ENCODE measurements around the gene NRF1. TPM values are rescaled to one million over a fixed set of nuclear protein-coding genes. Genes with fewer than 3 reads are reported as not detected.

The NRF1 gene
- polyA plus RNA-seq, 3 donors = 21.9 to 25.3 (median 23.6) TPM

DNA sequence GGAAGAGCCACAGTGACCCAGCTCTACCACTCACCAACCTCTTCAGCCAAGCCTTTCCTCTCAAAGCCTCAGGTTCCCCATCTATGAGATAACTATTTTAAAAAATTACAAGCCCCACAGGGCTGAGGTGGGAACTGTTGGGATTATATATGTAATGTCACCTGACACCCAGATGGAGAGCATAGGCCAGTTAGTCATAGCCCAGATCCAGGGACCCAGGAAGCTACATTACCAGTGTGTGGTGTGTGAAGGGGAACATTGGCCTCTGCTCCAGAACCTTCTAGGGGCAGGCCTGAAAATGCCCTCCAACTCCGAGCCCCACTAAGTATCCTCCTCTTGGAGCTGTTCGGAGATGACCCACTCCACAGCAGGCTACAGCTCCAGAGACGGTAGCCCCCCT is 162.4 kb downstream of the NRF1 start:
- DNase-seq (ENCODE audit: extremely low read depth in 1 of 11, low read depth in 9 of 11, low spot score in 4 of 11) = no peak

DNA sequence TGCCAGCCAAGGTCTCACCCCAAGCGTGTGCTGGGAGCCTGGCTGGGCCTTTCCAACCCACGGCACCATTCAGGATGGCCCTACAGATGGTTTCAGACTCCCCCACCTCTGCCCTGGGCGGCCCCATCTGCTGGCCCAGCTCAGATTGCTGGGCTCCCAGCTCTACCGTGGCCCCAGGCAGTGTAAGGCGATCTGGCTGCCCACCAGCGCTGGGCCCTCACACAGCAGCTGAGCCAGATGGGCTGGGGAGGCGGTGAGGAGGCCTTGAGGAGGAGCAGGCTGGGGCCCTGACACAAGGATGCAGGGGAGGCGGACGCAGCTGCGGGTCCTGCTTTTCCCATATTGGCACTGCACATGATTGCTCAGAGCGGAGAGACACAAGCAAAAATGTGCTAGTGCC is 162.8 kb downstream of the NRF1 start:
- DNase-seq (ENCODE audit: extremely low read depth in 1 of 11, low read depth in 9 of 11, low spot score in 4 of 11) = no peak

DNA sequence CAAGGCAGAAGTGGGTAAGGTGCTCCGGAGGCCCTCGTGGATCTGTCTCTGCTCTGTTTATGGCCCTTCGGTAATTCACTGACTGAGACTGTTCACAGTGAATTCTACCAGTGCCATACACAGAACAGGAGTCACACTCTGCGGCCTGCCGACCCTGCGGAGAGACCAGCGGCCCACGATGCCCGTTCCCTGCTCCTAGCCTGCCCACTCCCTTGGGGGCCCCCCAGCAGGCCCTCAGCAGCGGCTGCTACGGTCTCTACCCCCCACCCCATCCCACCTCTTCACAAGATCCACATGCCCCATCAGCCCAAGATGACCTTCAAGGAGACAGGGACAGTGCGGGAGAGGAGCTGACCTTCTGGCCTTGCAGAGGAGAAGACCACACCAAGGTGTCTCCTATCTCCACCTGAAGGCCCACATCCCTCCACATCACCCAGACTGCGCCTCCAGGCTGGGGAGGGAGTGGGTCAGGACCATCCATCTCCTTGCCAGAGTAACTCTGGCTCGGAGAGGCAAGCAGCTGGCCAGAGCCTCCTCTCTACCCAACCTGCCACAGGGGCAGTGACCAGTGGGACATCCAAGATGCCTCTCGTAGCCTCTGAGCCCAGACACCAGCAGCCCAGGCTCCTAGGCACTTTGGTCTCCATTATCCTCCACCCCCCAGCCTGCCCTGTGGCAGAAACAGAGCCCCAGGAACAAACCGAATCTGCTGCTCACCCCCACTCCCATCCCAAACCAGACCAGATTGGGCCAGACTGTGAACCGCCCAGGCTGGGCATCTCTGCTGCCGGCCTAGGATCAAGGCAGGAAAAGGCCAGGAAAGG is 163.6 kb downstream of the NRF1 start:
- no peak for DNase-seq (ENCODE audit: extremely low read depth in 1 of 11, low read depth in 9 of 11, low spot score in 4 of 11)

DNA sequence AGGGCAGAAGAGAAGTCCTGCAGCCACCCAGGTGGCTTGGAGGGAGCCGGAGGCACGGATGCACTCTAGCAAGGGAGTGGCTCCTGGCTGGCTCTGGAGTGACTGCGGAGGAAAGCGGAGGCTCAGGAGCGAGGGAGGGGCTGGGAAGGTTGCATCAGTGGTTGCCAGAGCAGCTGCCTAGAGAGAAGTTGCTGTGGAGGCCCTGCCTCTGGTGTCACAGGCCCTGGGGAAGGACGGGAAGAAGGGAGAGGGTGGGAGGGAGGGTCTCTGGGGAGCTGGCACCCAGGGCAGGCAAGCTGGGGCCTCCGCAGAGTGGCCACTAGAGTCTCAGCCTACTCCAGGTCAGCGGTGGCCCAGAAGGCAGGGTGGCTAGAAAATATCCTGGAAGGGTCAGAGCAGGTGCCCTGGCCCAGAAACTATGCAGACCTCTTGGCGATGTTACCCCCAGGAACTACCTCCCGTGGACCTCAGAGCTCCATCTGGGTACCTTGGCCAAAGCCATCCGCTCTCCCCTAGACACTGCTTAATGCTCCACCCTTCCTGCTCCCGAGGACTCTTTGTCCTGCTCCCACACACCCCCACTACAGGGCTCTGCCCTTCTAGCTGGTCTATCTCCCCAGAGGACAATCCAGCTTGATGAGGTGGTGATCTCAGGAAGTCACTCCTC is 164.3 kb downstream of the NRF1 start:
- DNase-seq (ENCODE audit: extremely low read depth in 1 of 11, low read depth in 9 of 11, low spot score in 4 of 11) = no peak

DNA sequence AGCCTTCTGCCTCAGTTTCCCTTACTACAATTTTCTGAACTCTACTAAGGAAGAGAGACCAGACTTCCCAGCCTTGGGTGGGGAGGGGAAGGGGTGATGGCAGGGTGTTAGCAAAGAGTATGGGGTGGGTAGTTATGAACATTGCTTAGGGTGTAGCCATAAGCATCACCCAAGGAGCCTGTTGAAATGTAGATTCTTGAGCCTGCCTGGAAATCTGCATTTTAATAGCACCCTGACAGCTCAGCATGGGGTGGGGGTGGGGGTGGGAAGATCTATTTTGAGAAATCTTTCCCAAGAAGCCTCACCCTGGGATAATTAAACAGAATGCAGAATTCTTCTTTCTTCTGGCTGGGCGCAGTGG is 164.8 kb downstream of the NRF1 start:
- no peak for DNase-seq (ENCODE audit: extremely low read depth in 1 of 11, low read depth in 9 of 11, low spot score in 4 of 11)

DNA sequence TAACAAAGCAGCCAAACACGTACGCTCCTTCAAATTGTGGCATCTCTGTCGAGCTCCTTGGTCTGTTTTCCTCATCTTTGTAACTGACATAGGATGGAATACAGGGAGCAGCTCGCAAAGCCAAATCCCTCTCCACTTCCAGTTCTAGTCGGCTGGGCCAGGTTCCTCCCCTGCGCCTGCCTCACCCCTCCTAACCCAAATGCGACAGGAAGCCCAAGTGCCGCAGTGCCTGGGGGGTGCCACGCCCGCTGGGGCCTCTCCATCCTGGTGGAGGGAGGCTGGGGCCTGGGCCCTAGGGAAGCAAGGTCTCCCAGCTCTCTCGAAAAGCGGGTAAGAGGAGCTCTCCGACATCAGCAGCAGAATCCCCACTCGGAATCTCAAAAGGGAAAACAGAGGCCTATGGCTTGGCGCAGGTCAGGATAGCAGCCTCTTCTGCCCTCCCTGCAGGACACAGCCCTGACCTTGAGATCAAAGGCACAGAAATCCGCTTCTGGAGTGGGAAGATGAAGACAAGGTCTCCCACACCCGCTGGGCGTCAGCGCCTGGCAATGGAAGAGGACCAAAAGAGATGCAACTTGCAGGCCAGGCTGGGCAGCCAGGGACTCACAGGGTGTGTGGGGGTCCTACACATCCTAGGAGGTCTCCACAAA is 165.8 kb downstream of the NRF1 start:
- DNase-seq (ENCODE audit: extremely low read depth in 1 of 11, low read depth in 9 of 11, low spot score in 4 of 11) = no peak

DNA sequence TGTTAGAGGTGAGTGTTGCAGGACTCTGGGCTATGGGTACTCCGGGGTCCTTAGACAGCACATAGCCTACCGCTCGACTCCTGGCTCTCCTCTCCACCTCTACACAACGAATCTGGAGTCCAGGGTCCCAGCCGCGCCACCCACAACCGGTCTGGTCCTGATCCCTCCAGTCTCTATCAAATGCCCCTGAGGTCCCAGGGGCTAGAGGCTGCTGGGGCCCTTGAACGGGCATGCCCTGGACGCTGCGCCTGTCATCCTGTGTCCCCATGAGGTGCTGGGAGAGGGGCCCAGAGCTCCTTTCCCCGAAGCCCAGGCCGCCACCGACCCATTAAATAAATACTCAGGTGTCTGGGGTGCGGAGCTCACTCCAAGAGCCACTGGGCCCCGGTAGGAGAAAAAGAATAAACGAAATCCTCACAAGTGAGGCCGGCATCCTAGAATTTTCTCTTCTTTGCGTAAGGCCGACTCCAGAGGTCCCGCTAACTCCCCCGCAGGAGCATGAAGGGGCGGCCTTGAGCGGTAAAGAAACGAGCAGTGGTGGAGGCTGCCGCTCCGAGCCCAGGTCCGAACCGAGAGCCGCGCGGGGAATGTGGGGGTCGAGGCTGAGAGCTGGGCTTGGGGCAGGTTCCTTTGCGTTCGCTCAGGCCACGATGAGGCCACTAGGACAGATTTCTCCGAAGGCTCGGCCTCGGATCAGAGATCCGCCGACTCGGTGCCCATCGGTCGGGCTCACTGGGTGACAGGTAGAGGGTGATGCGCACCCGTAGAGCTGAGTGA is 166.7 kb downstream of the NRF1 start:
- no peak for DNase-seq (ENCODE audit: extremely low read depth in 1 of 11, low read depth in 9 of 11, low spot score in 4 of 11)

DNA sequence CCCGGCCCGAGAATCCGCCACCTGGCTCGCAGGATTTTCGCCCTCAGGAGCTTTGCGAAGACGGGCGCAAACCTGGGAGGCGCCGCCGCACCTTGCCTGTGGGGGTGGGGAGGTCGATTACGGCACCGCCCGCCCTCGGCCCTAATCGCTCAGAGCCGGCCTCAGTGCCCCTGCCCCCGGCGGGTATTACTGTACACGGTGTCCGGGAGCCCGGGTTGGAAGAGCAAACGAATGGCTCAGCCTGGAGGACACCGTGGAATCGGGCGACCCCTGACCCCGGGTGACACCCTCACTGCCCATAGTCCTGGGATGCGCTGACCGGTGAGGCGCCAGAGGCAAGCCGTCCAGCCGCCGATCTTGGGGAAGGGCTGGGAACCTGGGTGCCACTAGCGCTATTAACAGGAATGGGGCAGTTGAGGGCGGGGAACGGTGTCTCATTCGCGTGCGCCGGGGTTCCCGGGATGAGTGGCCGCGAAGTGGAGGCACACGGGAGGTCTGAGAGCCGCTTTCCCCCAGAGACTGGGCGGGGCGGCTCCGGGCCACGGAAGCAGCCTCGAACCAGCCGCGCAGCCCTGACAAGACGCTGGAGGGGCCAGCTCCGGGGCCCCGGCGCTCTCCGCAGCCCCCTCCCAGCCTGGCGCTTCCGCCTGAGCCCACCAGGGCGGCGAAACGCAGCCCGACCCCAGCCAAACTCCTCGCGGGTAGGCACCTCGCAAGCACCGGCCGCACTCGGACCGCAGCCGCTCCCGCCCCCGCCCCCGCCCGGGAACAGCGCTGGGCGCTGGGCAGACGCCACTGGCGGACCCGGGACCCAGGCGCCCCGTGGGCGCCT is 167.5 kb downstream of the NRF1 start:
- DNase-seq (ENCODE audit: extremely low read depth in 1 of 11, low read depth in 9 of 11, low spot score in 4 of 11) = no peak

DNA sequence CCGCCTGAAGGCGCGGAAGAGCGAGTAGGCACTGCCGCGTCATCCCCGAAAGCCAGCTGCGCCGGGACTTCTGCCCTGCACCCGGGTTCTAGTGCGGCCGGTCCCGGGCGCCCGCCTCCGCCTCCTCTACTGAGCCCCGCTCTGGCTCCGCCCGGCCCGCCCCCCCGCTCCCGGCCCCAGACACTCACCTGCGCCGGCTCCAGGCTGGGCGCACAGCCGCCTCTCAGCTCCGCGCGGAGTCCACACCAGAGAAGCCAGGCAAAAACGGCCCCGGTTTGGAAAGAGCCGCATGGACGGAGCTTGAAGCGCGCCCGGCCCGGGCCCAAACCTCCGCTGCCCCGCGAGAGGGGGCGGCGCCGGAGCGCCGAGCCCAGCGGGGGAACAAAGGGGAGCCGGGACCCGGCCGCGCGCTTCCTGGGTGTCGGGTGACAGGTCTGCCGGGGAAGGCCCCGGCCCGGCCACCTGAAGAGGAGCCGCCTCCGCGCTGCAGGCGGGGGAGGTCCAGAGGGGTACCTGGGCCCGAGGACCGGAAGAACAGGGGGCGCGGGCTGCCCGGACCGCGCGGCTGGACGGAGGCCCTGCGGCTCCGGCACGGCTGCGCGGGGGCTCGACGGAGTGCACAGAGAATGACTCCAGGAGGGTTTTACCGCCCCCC is 168.2 kb downstream of the NRF1 start:
- no peak for DNase-seq (ENCODE audit: extremely low read depth in 1 of 11, low read depth in 9 of 11, low spot score in 4 of 11)

DNA sequence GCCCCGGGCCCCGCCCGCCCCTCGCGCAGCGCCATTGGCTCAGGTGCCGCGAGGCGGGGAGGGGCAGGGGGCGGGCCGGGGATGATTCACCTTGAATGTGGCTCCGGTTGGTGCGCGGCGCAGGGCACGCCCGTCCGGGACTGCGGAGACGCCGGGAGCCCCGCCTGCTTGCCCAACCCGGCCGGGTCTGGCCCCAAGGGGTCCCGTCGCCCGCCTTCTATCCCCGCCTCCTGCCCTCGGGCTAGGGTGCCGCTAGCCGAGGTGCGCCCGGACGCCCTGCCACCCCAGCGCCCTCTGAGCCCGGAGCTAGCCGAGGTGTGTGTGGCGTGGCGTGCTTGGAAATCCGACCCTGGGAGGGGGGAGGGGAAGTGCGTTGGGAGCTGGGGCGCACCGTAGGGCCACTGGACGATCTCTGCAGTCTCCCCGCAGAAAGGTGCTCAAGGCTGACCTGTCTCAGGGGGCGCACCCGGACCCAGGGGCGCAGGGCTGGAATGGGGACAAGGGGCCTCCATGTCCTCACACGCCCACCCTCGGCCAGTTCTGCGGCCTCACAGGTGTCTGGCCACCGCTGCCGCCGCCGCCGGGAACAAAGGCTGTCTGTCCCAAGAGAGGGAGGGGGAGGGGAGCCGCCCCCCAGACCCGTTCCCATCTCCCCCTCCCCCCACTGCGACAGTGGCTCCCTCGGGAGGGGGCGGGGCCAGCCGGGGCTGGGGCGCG is 168.9 kb downstream of the NRF1 start:
- DNase-seq (ENCODE audit: extremely low read depth in 1 of 11, low read depth in 9 of 11, low spot score in 4 of 11) = no peak

DNA sequence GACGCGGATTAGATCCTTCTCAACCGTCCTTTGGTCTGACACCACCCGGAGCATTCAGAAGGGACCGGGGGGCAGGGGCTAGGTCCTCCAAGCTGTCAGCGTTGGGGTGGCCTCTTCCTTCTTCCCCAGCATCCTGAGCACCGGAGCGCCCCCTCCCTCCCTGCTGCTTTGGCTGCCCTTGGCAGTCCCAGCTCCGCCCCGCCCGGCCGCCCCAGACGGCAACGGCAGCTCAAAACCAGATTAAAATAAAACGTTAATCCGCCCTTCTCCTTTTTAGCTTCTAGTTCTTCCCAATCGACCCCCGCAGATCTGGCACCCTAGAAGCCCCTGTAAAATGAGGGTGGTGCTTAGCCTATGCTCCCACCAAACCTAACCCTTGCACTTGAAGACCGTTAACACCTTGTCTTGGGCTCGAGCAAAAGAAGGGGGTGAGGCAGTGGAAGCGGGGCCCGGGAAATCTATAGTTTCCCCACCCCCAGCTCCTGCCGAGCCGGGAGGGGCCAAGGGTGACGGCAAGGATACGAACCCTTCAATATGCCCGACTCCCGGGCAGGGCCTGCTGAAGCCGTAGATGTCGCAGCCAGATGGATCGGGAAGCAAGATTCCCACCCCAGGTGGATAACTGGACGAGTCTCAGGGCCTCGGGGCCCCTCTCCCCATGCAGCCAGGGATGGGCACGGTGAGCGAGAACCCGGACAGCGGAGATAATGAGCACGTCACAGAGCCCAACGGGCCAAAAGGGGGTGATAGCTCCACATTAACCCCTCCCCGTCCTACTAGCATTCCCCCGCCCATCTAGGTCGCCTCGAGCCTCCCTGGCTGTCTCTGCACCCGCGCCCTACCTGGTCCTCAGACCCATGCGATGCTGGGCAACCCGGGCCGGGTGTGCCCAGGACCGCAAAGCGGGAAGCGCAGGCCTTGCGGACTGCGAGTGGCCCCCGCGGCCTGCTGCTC is 169.7 kb downstream of the NRF1 start:
- no peak for DNase-seq (ENCODE audit: extremely low read depth in 1 of 11, low read depth in 9 of 11, low spot score in 4 of 11)

DNA sequence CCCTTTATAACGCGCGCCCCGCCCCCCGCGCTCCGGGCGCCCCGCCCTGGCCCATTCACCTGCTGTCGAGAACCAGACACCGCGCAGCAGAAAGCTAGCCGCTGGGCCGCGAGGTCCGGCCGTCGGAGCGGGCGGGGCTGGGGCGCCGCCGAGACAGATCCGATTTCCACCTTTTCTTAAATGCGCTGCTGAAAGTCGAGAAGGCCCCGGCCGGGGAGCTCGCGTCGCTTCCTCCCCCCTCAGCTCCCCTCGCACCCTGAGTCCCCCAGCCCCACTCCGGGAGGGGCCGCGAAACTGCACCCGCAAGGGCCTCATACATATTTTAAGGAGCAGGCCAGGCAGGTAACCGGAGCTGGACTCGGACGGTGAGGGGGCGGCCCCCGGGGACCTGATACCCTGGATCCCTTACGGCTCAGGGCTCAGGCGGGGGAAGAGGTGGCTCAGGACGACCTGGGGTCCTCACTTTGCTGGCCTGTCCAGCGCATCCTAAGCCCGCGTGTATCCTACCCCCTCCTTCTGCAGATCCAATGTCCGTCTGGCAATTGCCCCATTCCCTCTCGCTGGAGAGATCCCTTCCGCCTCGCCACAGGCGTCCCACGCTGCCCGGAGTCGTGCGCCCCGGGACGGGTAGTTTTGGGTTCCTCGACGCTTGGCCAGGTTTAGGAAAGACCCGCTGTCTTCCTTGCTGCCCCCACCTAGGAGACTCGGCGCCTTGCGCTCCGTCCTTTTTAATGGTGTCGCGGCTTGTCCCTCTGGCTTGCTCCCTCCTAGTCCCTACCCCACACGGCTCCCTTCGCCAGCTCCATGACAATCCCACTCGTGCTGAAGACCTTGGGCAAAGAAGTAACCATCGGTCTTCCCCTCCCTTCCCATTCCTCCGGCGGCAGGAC is 170.7 kb downstream of the NRF1 start:
- DNase-seq (ENCODE audit: extremely low read depth in 1 of 11, low read depth in 9 of 11, low spot score in 4 of 11) = no peak

DNA sequence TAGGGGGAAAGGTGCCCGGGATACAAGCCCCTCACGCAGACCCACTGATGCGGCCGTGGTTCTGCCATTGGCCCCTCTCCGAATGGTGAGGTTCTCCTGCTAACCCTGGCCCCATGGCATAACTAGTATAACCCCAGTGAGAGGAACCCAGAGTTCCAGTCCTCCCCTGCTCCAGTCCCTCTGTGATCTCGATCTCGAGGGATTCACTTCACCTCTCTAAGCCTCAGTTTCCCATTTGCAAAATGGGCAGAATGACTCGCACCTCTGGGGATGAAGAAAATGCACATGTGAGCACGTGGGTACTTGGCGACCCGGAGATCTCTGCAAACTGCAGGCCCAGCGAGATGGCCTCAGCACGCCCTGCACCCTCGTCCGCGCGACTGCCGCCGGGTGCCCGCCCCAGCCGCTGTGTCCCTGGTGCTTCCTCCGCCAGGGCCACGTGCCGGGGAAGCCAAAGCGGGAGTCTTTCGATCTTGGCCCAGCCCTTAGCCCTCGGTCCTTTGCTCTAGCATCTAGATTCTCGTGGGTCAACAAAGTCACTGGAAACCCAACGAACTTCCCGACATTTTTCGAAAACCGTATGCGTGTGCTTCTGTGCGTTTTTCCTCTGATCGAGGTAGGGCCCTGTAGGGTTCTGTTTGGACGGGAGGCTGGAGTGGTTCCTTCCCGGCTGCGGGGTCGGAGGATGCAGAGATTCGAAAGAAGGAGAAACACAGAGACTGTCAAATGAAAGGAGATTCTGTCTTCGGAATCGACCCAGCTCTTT is 171.5 kb downstream of the NRF1 start:
- no peak for DNase-seq (ENCODE audit: extremely low read depth in 1 of 11, low read depth in 9 of 11, low spot score in 4 of 11)

DNA sequence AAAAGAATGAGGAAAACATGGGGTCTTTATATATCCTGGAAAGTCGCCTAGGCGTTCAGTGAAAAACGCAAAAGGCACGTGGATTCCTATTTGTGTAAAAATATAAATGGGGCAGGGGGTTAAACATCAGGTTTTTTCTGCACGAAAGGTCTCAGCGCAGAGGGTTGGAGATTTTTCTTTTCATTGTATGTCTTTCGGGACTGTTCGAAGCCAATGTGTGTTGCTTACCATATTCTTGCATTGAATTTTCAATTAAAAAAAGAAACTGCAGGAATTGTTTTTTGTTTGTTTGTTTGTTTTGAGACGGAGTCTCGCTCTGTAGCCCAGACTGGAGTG is 172.0 kb downstream of the NRF1 start:
- no peak for DNase-seq (ENCODE audit: extremely low read depth in 1 of 11, low read depth in 9 of 11, low spot score in 4 of 11)

DNA sequence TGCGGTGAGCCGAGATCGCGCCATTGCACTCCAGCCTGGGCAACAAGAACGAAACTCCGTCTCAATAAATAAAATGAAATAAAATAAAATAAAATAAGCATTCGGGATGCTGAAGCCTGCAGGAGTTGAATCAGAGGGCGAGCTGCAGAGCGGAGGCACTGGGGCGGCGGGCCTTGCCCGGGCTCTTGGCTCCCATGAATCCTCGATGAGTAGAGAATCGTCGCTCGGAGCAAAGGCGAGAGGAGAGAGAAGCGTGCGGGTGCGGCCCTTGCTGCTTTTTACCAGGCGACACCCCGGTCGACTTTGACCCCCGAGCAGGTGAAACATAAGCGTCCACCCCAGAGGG is 172.9 kb downstream of the NRF1 start:
- no peak for DNase-seq (ENCODE audit: extremely low read depth in 1 of 11, low read depth in 9 of 11, low spot score in 4 of 11)

Data from renal cortex interstitium (tissue), 11 donors.